ENCODE measurements around the gene RCBTB2. TPM values are rescaled to one million over a fixed set of nuclear protein-coding genes. Genes with fewer than 3 reads are reported as not detected.

The RCBTB2 gene
- total RNA-seq, 2 experiments from 2014 or later = 1.6 to 2.2 TPM

- ChIA-PET POLR2A (interaction anchor here (0.8 to 1.8 kb wide), 6 partner anchors 9 to 87 kb away, joined by 3 to 8 read pairs (median 5); no protein-coding TSS in a partner anchor), CTCF (interaction anchor here (1.2 kb wide), 1 partner anchor 89 kb away, joined by 8 read pairs; no protein-coding TSS in a partner anchor)
- H3K9me3 Mint-ChIP-seq = peaks cover 2% of the 10 kb centered on the region
- intact Hi-C loops (cut with micrococcal nuclease) = loop anchor here (10.0 kb wide), 1 partner anchor 87 kb away; no protein-coding TSS in a partner anchor
- H3K27ac Mint-ChIP-seq = no peak overlapping the region
- H3K27me3 Mint-ChIP-seq = no peaks in the 10 kb centered on the region
- H3K36me3 Mint-ChIP-seq (ENCODE audit: low read depth) = peaks cover 9% of the 10 kb centered on the region
- DNase-seq (no peak), ATAC-seq (peak; percentile 29)
- no peak overlapping the region for H3K4me3 Mint-ChIP-seq
- TF ChIP-seq CTCF (IDR thresholded peaks at IDR 0.05) = no peak
- peaks cover 35% of the 10 kb centered on the region for H3K4me1 Mint-ChIP-seq (ENCODE audit: low read depth)
Measured at GRCh38 chr13:48491423-48492095, 41.3 kb downstream of the RCBTB2 start.

GRCh38 chr13:48490241-48490640, 42.6 kb downstream of the RCBTB2 start:
- POLR2A ChIA-PET = no interaction called here
- Mint-ChIP-seq H3K4me1 (ENCODE audit: low read depth) (peaks cover 31% of the 10 kb centered on the region), H3K27me3 (no peaks in the 10 kb centered on the region), H3K36me3 (ENCODE audit: low read depth) (peaks cover 11% of the 10 kb centered on the region), H3K9me3 (peaks cover 2% of the 10 kb centered on the region), H3K27ac (no peak overlapping the region), H3K4me3 (no peak overlapping the region)
- intact Hi-C loops (cut with micrococcal nuclease) = loop anchor here (10.0 kb wide), 1 partner anchor 85 kb away; no protein-coding TSS in a partner anchor
- ATAC-seq = no peak
- TF ChIP-seq CTCF (IDR thresholded peaks at IDR 0.05) = no peak
- DNase-seq = no peak
- CTCF ChIA-PET = no interaction called here

GRCh38 chr13:48489666-48490065, 43.2 kb downstream of the RCBTB2 start:
- Mint-ChIP-seq H3K36me3 (ENCODE audit: low read depth) (peaks cover 11% of the 10 kb centered on the region), H3K27ac (no peak overlapping the region), H3K9me3 (peaks cover 2% of the 10 kb centered on the region), H3K4me1 (ENCODE audit: low read depth) (peaks cover 29% of the 10 kb centered on the region), H3K27me3 (no peaks in the 10 kb centered on the region), H3K4me3 (no peak overlapping the region)
- ChIA-PET POLR2A (no interaction called here), CTCF (no interaction called here)
- ATAC-seq = no peak
- DNase-seq = no peak
- intact Hi-C loops (cut with micrococcal nuclease) = loop anchor here (10.0 kb wide), 1 partner anchor 85 kb away; no protein-coding TSS in a partner anchor
- TF ChIP-seq CTCF (IDR thresholded peaks at IDR 0.05) = no peak

- H3K9me3 Mint-ChIP-seq = peaks cover 2% of the 10 kb centered on the region
- ChIA-PET CTCF (interaction anchor here (1.2 kb wide), 1 partner anchor 14 kb away, joined by 3 read pairs; no protein-coding TSS in a partner anchor), POLR2A (no interaction called here)
- ATAC-seq (no peak), DNase-seq (no peak)
- H3K36me3 Mint-ChIP-seq (ENCODE audit: low read depth) = peaks cover 11% of the 10 kb centered on the region
- H3K27me3 Mint-ChIP-seq = no peaks in the 10 kb centered on the region
- peak overlapping the region; percentile 1 for H3K4me3 Mint-ChIP-seq
- H3K27ac Mint-ChIP-seq = peak overlapping the region; percentile 6
- intact Hi-C loops (cut with micrococcal nuclease) = no loop called here
- no peak for TF ChIP-seq CTCF (IDR thresholded peaks at IDR 0.05)
- H3K4me1 Mint-ChIP-seq (ENCODE audit: low read depth) = peaks cover 26% of the 10 kb centered on the region
Measured at GRCh38 chr13:48488995-48489394, 43.9 kb downstream of the RCBTB2 start.

GRCh38 chr13:48487968-48488367, 44.9 kb downstream of the RCBTB2 start:
- CTCF ChIA-PET = interaction anchor here (0.7 to 1.2 kb wide), 2 partner anchors 13 to 92 kb away, joined by 3 read pairs; no protein-coding TSS in a partner anchor
- H3K36me3 Mint-ChIP-seq (ENCODE audit: low read depth) = peaks cover 11% of the 10 kb centered on the region
- peaks cover 2% of the 10 kb centered on the region for H3K9me3 Mint-ChIP-seq
- ATAC-seq (no peak), DNase-seq (no peak)
- H3K27ac Mint-ChIP-seq = no peak overlapping the region
- POLR2A ChIA-PET = no interaction called here
- no peak overlapping the region for H3K4me3 Mint-ChIP-seq
- peaks cover 26% of the 10 kb centered on the region for H3K4me1 Mint-ChIP-seq (ENCODE audit: low read depth)
- no peaks in the 10 kb centered on the region for H3K27me3 Mint-ChIP-seq
- intact Hi-C loops (cut with micrococcal nuclease) = no loop called here
- no peak for TF ChIP-seq CTCF (IDR thresholded peaks at IDR 0.05)

All from activated CD8-positive, alpha-beta T cell treated with anti-CD3 and anti-CD28 coated beads for 36 hours (primary cell).